GM12878 (cell line): ENCODE results near the gene KREMEN2. TPM values are rescaled to one million over a fixed set of nuclear protein-coding genes. Genes with fewer than 3 reads are reported as not detected.

Experiments used
- ATAC-seq: fragments of 200-7000 bp; cut with Tn5 transposase; 3 replicates; pipeline ENCODE4 v1.9.1; 2020; ENCODE audit warnings: mild to moderate bottlenecking, moderate library complexity
- BruUV-seq: library from RNA; stranded (reverse); fragments of 400-500 nt; replicated peaks from 2 replicates; lab custom pipeline; 2021; lab: Mats Ljungman, UMichigan
- CTCF ChIA-PET: fragments of 300-600 bp; sonication (Branson Sonifier 250); formaldehyde crosslinking; extraction: SDS; loops from one replicate; lab custom pipeline; 2021; ENCODE audit warnings: inconsistent platforms; lab: Yijun Ruan, JAX
- POLR2A ChIA-PET: fragments of 350-600 bp; formaldehyde crosslinking; extraction: SDS; loops from one replicate; lab custom pipeline; 2021; ENCODE audit warnings: inconsistent platforms; lab: Charles Lee
- RAD21 ChIA-PET: fragments of 300-600 bp; sonication (Branson Sonifier 250); formaldehyde crosslinking; loops from one replicate; lab custom pipeline; 2023; ENCODE audit warnings: antibody characterized with exemption; ENCODE audit not compliant: unreplicated experiment; lab: Charles Lee
- SMC1A ChIA-PET: fragments of 300-600 bp; sonication (Branson Sonifier 250); formaldehyde crosslinking; loops from one replicate; lab custom pipeline; 2023; ENCODE audit not compliant: unreplicated experiment, uncharacterized antibody; lab: Charles Lee
- DNase-seq: peaks from one replicate; pipeline ENCODE4 v3.0.0-alpha.2; 2011; ENCODE audit warnings: low read depth, low spot score
- FAIRE-seq: peaks from 3 replicates; lab custom pipeline; 2011; peaks lifted over from hg19 to GRCh38; lab: Jason Lieb, UNC
- H2AFZ ChIP-seq: 2 replicates; pipeline ENCODE4 v1.6.0; 2011; ENCODE audit warnings: low read depth, low read length, control low read depth; ENCODE audit not compliant: control insufficient read depth
- H3K27ac ChIP-seq: 2 replicates; pipeline ENCODE4 v1.5.1; 2011; ENCODE audit warnings: control low read depth; ENCODE audit not compliant: control insufficient read depth, insufficient read depth
- H3K27me3 ChIP-seq, 2 experiments: replicated peaks in 1 of 2; 2 replicates each; pipeline versions ENCODE4 v1.6.0 to v1.6.1; 2011; ENCODE audit warnings: low read length in 1 of 2; ENCODE audit not compliant: control insufficient read depth in 2 of 2, insufficient read depth in 2 of 2
- H3K36me3 ChIP-seq, 2 experiments: 2 replicates each; pipeline ENCODE4 v1.5.1; 2011; ENCODE audit warnings: low read length in 1 of 2; ENCODE audit not compliant: control insufficient read depth in 2 of 2, insufficient read depth in 2 of 2
- H3K4me1 ChIP-seq: 2 replicates; pipeline ENCODE4 v1.6.1; 2011; ENCODE audit warnings: mild to moderate bottlenecking, low read length, moderate library complexity, mixed read lengths; ENCODE audit not compliant: control insufficient read depth, insufficient read depth
- H3K4me2 ChIP-seq: 2 replicates; pipeline ENCODE4 v1.6.0; 2011; ENCODE audit warnings: control low read depth; ENCODE audit not compliant: control insufficient read depth, insufficient read depth
- H3K4me3 ChIP-seq: fragments of 200-600 bp; sonication (generic); 2 replicates; pipeline ENCODE4 v1.5.1; 2016
- H3K79me2 ChIP-seq: 2 replicates; pipeline ENCODE4 v1.6.0; 2011; ENCODE audit warnings: low read length; ENCODE audit not compliant: control insufficient read depth, insufficient read depth
- H3K9ac ChIP-seq: 2 replicates; pipeline ENCODE4 v1.8.0; 2011; ENCODE audit warnings: low read length, control low read depth, mixed read lengths; ENCODE audit not compliant: control insufficient read depth, insufficient read depth
- H3K9me3 ChIP-seq: replicated peaks from 3 replicates; pipeline ENCODE4 v1.5.1; 2011; ENCODE audit warnings: mild to moderate bottlenecking, low read length; ENCODE audit not compliant: control insufficient read depth, insufficient read depth
- H4K20me1 ChIP-seq: 2 replicates; pipeline ENCODE4 v1.6.0; 2011; ENCODE audit not compliant: control insufficient read depth, insufficient read depth
- HDGF ChIP-seq: fragments of 450-650 bp; IDR thresholded peaks from 2 replicates; pipeline ENCODE4 v1.6.1; 2016; ENCODE audit warnings: antibody characterized with exemption
- IRF3 ChIP-seq: fragments of 450-650 bp; IDR thresholded peaks from 2 replicates; pipeline ENCODE4 v1.6.1; 2014; ENCODE audit warnings: mild to moderate bottlenecking
- NFXL1 ChIP-seq: fragments of 450-650 bp; IDR thresholded peaks from 2 replicates; pipeline ENCODE4 v1.6.1; 2017; ENCODE audit warnings: antibody characterized with exemption, mild to moderate bottlenecking, borderline replicate concordance
- NFYB ChIP-seq: IDR thresholded peaks from 2 replicates; pipeline ENCODE4 v1.6.1; 2011; ENCODE audit warnings: low read depth, mild to moderate bottlenecking, low read length, improper control_type of control experiment, moderate library complexity; ENCODE audit not compliant: insufficient read depth
- NKRF ChIP-seq: fragments of 450-650 bp; conservative IDR thresholded peaks from 2 replicates; pipeline ENCODE4 v1.6.1; 2017; ENCODE audit warnings: mild to moderate bottlenecking, moderate library complexity
- NR2F1 ChIP-seq: fragments of 450-650 bp; conservative IDR thresholded peaks from 2 replicates; pipeline ENCODE4 v1.6.1; 2017; ENCODE audit warnings: mild to moderate bottlenecking
- SREBF1 ChIP-seq: IDR thresholded peaks from 2 replicates; pipeline ENCODE4 v1.6.1; 2012; ENCODE audit warnings: mild to moderate bottlenecking, low read length
- WGBS: methylation state at CpG from one replicate; pipeline ENCODE4 v1.1.6; 2016; ENCODE audit warnings: low lambda C conversion rate; ENCODE audit not compliant: insufficient replicate concordance, insufficient coverage; ENCODE audit errors: missing lambda C conversion rate; 5-methylcytosine and 5-hydroxymethylcytosine counted together
- in situ Hi-C: fragments of 300-500 bp; cut with MboI; formaldehyde crosslinking; loops from 9 replicates; pipeline ENCODE4 v1.14.3; 2018; ENCODE audit warnings: mixed read lengths
- intact Hi-C: fragments of 100-400 bp; cut with micrococcal nuclease; formaldehyde crosslinking; loops from one replicate; pipeline ENCODE4 v1.14.2; 2022; ENCODE audit not compliant: unreplicated experiment
- polyA plus RNA-seq, 11 experiments: library from polyadenylated mRNA; depleted of rRNA in 4 of 11; unstranded in 6 of 11; stranded (reverse) in 5 of 11; fragments of >200 nt; fragmentation: Nextera tagmentation in 4 of 11; fragmentation: Illumina TruSeq in 1 of 11; extraction: Ambion mirVana in 4 of 11; extraction: Trizol in 1 of 11; gene quantifications; 1 replicate in 1 of 11; 2 replicates in 10 of 11; pipeline versions ENCODE4 v1.2.1 to v1.2.3, GENCODE V29; 2011 to 2016; ENCODE audit warnings: inconsistent platforms in 2 of 11, missing spikeins in 2 of 11, low read depth in 1 of 11
- total RNA-seq, 4 experiments: library from RNA; depleted of rRNA in 3 of 4; stranded (reverse); fragments of >200 nt in 3 of 4; fragmentation: Illumina TruSeq in 1 of 4; extraction: Trizol in 1 of 4; gene quantifications; 2 replicates each; pipeline versions ENCODE4 v1.2.1 to v1.2.3, GENCODE V29; 2013 to 2021

The KREMEN2 gene
- total and polyA plus RNA-seq, 10 of the 15 experiments (the other 5 are each of a cell fraction or from before 2014, with no cell fraction given), result 0.06 to 3.7 (median 0.83) TPM; not detected in 2

- BruUV-seq, result no TSS peak
- in situ Hi-C loops, result no loop called here
- CTCF ChIA-PET, result interaction anchor here (1.3 kb wide), 1 partner anchor 17 kb away, joined by 4 read pairs; no protein-coding TSS in a partner anchor
These were observed 50.9 kb downstream of the KREMEN2 start for GRCh38 chr16:3014971-3015370.

More at GRCh38 chr16:3014971-3015370, 50.9 kb downstream of the KREMEN2 start:
- Histone ChIP-seq H3K27me3 (peaks cover 0 to 10% of the 10 kb centered on the region in 2 experiments), H3K9me3 (no peaks in the 10 kb centered on the region), H3K9ac (no peak overlapping the region), H2AFZ (no peak overlapping the region), H4K20me1 (no peaks in the 10 kb centered on the region), H3K4me1 (no peaks in the 10 kb centered on the region; the same call in 1 of the 2 replicates), H3K4me2 (no peak overlapping the region), H3K36me3 (no peaks in the 10 kb centered on the region), H3K4me3 (no peak overlapping the region), H3K27ac (no peak overlapping the region), H3K79me2 (no peaks in the 10 kb centered on the region)
- WGBS, result 86% methylated on average over 6 of the region's 6 CpGs
- ChIA-PET RAD21 (interaction anchor here (0.7 kb wide), 1 partner anchor 60 kb away, joined by 3 read pairs; no protein-coding TSS in a partner anchor), SMC1A (no interaction called here), POLR2A (interaction anchor here (0.6 kb wide), 1 partner anchor 12 kb away, joined by 4 read pairs; no protein-coding TSS in a partner anchor)
- ATAC-seq (no peak), FAIRE-seq (no peak), DNase-seq (no peak)
- TF ChIP-seq NFXL1 (no peak), NFYB (no peak), IRF3 (no peak), NKRF (no peak), NR2F1 (no peak), SREBF1 (no peak), HDGF (no peak)
- intact Hi-C loops, result no loop called here
